ENCODE measurements around the gene GAN.

Gene GAN

GRCh38 chr16:81268509-81268908 lies 46.3 kb upstream of the GAN start:
- TF ChIP-seq REST (IDR thresholded peaks at IDR 0.05; ENCODE audit: low read depth) (no peak), TEAD4 (IDR thresholded peaks at IDR 0.05) (no peak), NFIC (IDR thresholded peaks at IDR 0.05) (no peak), CEBPB (IDR thresholded peaks at IDR 0.05) (no peak), YY1 (IDR thresholded peaks at IDR 0.05; ENCODE audit: low read depth) (no peak), MAX (IDR thresholded peaks at IDR 0.05) (no peak), EGR1 (IDR thresholded peaks at IDR 0.05) (no peak)

- TF ChIP-seq NFIC (IDR thresholded peaks at IDR 0.05) (no peak), YY1 (IDR thresholded peaks at IDR 0.05; ENCODE audit: low read depth) (no peak), TAF1 (IDR thresholded peaks at IDR 0.05; ENCODE audit: low read depth) (no peak), USF1 (IDR thresholded peaks at IDR 0.05) (no peak), TCF12 (IDR thresholded peaks at IDR 0.05; ENCODE audit: low read depth) (no peak), ZBTB7A (IDR thresholded peaks at IDR 0.05; ENCODE audit: low read depth) (no peak), CEBPB (IDR thresholded peaks at IDR 0.05) (no peak), RAD21 (IDR thresholded peaks at IDR 0.05; ENCODE audit: low read depth) (no peak), EGR1 (IDR thresholded peaks at IDR 0.05) (no peak), REST (IDR thresholded peaks at IDR 0.05; ENCODE audit: low read depth) (no peak), MAX (IDR thresholded peaks at IDR 0.05) (no peak), FOXM1 (IDR thresholded peaks at IDR 0.05; ENCODE audit: borderline replicate concordance, low read depth) (no peak), TEAD4 (IDR thresholded peaks at IDR 0.05) (no peak), CREB1 (IDR thresholded peaks at IDR 0.05; ENCODE audit: low read depth) (no peak), EP300 (IDR thresholded peaks at IDR 0.05; ENCODE audit: borderline replicate concordance) (no peak)
Measured at GRCh38 chr16:81273223-81273950, 41.4 kb upstream of the GAN start.

GRCh38 chr16:81275064-81275532 lies 39.7 kb upstream of the GAN start:
- no peak for TF ChIP-seq EP300 (IDR thresholded peaks at IDR 0.05; ENCODE audit: borderline replicate concordance)
- no peak for TF ChIP-seq TEAD4 (IDR thresholded peaks at IDR 0.05)
- TF ChIP-seq ZBTB7A (IDR thresholded peaks at IDR 0.05; ENCODE audit: low read depth) = no peak
- no peak for TF ChIP-seq USF1 (IDR thresholded peaks at IDR 0.05)
- TF ChIP-seq NFIC (IDR thresholded peaks at IDR 0.05) = no peak
- no peak for TF ChIP-seq YY1 (IDR thresholded peaks at IDR 0.05; ENCODE audit: low read depth)
- no peak for TF ChIP-seq EGR1 (IDR thresholded peaks at IDR 0.05)
- TF ChIP-seq FOXM1 (IDR thresholded peaks at IDR 0.05; ENCODE audit: borderline replicate concordance, low read depth) = no peak
- no peak for TF ChIP-seq REST (IDR thresholded peaks at IDR 0.05; ENCODE audit: low read depth)
- no peak for TF ChIP-seq MAX (IDR thresholded peaks at IDR 0.05)
- no peak for TF ChIP-seq CREB1 (IDR thresholded peaks at IDR 0.05; ENCODE audit: low read depth)
- no peak for TF ChIP-seq TAF1 (IDR thresholded peaks at IDR 0.05; ENCODE audit: low read depth)

- TF ChIP-seq REST (IDR thresholded peaks at IDR 0.05; ENCODE audit: low read depth) = no peak
- no peak for TF ChIP-seq EP300 (IDR thresholded peaks at IDR 0.05; ENCODE audit: borderline replicate concordance)
- no peak for TF ChIP-seq NFIC (IDR thresholded peaks at IDR 0.05)
- no peak for TF ChIP-seq RAD21 (IDR thresholded peaks at IDR 0.05; ENCODE audit: low read depth)
- TF ChIP-seq TCF12 (IDR thresholded peaks at IDR 0.05; ENCODE audit: low read depth) = no peak
- no peak for TF ChIP-seq CEBPB (IDR thresholded peaks at IDR 0.05)
- TF ChIP-seq ZBTB7A (IDR thresholded peaks at IDR 0.05; ENCODE audit: low read depth) = no peak
- TF ChIP-seq TEAD4 (IDR thresholded peaks at IDR 0.05) = no peak
- no peak for TF ChIP-seq EGR1 (IDR thresholded peaks at IDR 0.05)
- no peak for TF ChIP-seq USF1 (IDR thresholded peaks at IDR 0.05)
- TF ChIP-seq FOXM1 (IDR thresholded peaks at IDR 0.05; ENCODE audit: borderline replicate concordance, low read depth) = no peak
Measured at GRCh38 chr16:81275795-81276194, 39.0 kb upstream of the GAN start.
